ENCODE results near the gene STAG1. TPM values are rescaled to one million over a fixed set of nuclear protein-coding genes. Genes with fewer than 3 reads are reported as not detected.
"Not testable (repeated sequence)": the region's sequence is repeated elsewhere in the genome, so short reads cannot be mapped to it uniquely, and the experiment has no call there.

Gene STAG1
- total RNA-seq, 1 experiment from 2014 or later, result 31.9 TPM

DNA sequence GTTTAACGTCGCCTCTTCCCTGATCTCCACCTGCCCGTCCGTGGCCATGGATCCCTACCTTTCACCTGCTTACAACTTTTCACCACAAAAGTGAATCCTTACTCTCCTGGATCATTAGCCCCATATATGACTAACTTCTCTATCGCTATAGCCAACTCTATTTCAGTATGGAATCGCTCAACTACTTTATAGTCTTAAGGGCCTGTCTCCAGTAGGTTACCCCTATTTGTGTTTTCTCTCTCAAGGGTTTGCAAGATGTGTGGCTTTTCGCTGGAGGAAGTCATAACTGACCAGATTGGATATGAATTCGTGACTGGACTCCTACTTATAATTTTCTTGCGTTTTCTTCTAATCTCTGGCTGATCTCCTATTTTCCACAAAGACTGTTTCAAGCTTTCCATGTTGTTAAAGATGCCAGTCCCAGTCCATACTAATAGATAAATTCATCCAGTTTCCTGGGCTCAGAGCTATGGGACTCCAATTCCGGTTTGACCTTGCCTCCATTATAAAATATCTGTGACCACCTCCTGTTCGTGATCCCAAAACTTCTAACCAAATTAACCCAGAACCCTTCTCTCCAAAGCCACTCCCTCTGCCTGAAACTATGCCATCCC is 1.3 kb upstream of the STAG1 start:
- Histone ChIP-seq H3K9me3 (replicated peaks) (no peaks in the 10 kb centered on the region), H3K27me3 (replicated peaks) (no peaks in the 10 kb centered on the region), H3K4me3 (peak overlapping the region; percentile 96), H3K27ac (peak overlapping the region; percentile 94), H3K4me1 (replicated peaks) (peaks cover 25% of the 10 kb centered on the region), H3K36me3 (peaks cover 3% of the 10 kb centered on the region)
- DNase-seq (ENCODE audit: low read depth in 1 of 2, low spot score in 2 of 2), result no peak

GRCh38 chr3:136752422-136753325 is 496 bp upstream of the STAG1 start:
- DNase-seq (ENCODE audit: low read depth in 1 of 2, low spot score in 2 of 2), result peak; percentile 97 to 99
- Histone ChIP-seq H3K4me3 (peak overlapping the region; percentile 96), H3K4me1 (replicated peaks) (peaks cover 25% of the 10 kb centered on the region), H3K9me3 (replicated peaks) (no peaks in the 10 kb centered on the region), H3K27ac (peak overlapping the region; percentile 98), H3K36me3 (peaks cover 3% of the 10 kb centered on the region), H3K27me3 (replicated peaks) (no peaks in the 10 kb centered on the region)

DNA sequence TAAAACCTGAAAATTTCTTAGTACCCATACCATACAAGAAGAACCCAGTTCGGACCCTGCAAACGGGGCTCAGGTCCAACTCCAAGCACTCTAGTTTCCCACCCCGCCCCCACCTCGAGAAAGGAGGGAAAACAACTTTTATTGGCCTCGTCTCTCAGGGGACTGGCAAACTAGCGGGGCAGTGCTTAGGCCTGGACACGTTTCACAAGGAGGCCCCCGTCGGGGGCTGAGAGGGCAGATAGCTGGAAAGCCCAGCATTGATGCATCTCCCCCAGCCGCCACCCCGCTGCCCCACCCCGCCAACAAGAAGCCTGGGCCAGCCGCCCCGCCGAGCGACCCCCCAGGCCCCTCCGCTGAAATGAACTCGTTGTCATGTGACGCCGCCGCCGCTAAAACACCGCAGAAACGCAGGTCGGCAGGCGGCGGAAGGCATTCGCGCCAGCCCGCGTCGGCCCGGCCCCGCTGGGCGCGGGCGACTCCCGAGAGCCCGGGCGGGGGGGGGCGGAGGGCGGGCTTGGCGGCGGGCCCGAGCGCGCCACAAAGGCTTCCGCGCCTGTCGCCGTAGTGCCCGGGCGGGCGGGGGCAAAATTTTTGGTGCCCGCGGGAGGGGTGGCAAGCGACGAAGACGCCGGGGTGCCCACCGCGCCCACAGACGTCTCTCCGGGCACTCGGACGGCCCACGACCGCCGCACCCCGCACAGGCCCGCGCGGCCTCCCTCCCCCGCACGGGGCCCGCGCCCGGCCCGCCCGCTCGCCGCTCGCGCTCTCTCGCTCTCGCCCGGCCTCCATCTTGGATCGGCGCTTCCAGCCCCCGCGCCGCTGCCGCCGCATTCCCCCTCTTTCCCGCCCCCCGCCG is 634 bp downstream of the STAG1 start:
- H3K4me3 ChIP-seq, result peak overlapping the region; percentile 96
- peak overlapping the region; percentile 98 for H3K27ac ChIP-seq
- H3K27me3 ChIP-seq (replicated peaks), result no peaks in the 10 kb centered on the region
- no peaks in the 10 kb centered on the region for H3K9me3 ChIP-seq (replicated peaks)
- H3K4me1 ChIP-seq (replicated peaks), result peaks cover 36% of the 10 kb centered on the region
- peaks cover 3% of the 10 kb centered on the region for H3K36me3 ChIP-seq
- peak; percentile 79 to 82 for DNase-seq (ENCODE audit: low read depth in 1 of 2, low spot score in 2 of 2)

GRCh38 chr3:136750897-136751315 is 1.3 kb downstream of the STAG1 start:
- no peak for DNase-seq (ENCODE audit: low read depth in 1 of 2, low spot score in 2 of 2)
- H3K27me3 ChIP-seq (replicated peaks), result no peaks in the 10 kb centered on the region
- peaks cover 3% of the 10 kb centered on the region for H3K36me3 ChIP-seq
- peak overlapping the region; percentile 98 for H3K27ac ChIP-seq
- peak overlapping the region; percentile 96 for H3K4me3 ChIP-seq
- no peaks in the 10 kb centered on the region for H3K9me3 ChIP-seq (replicated peaks)
- peaks cover 42% of the 10 kb centered on the region for H3K4me1 ChIP-seq (replicated peaks)

- Histone ChIP-seq H3K27me3 (replicated peaks) (no peaks in the 10 kb centered on the region), H3K4me1 (replicated peaks) (peaks cover 48% of the 10 kb centered on the region), H3K9me3 (replicated peaks) (no peaks in the 10 kb centered on the region), H3K27ac (peak overlapping the region; percentile 98), H3K36me3 (peaks cover 3% of the 10 kb centered on the region), H3K4me3 (peak overlapping the region; percentile 96)
- no peak for DNase-seq (ENCODE audit: low read depth in 1 of 2, low spot score in 2 of 2)
These were observed 1.8 kb downstream of the STAG1 start for GRCh38 chr3:136750209-136750896.

DNA sequence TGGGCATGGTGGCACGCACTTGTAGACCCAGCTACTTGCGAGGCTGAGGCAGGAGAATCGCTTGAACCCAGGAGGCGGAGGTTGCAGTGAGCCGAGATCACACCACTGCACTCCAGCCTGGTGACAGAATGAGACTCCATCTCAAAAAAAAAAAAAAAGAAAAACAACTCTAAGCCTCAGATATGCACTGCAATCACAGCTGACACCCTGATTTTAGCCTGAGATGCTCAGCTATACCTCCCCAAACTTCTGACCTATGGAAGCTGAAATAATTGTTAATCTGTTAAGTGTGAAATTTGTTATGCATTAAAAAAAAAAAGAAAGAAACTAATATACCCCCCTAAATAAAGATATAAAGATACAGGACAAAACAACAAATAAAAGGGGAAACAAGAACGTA is 2.6 kb downstream of the STAG1 start:
- DNase-seq (ENCODE audit: low read depth in 1 of 2, low spot score in 2 of 2); H3K36me3 ChIP-seq; H3K27me3 ChIP-seq (replicated peaks); H3K4me3 ChIP-seq; H3K9me3 ChIP-seq (replicated peaks): not testable (repeated sequence)
- Histone ChIP-seq H3K4me1 (replicated peaks) (peaks cover 55% of the 10 kb centered on the region), H3K27ac (peak overlapping the region; percentile 98)

GRCh38 chr3:136749091-136749490 is 3.1 kb downstream of the STAG1 start:
- no peak overlapping the region for H3K27ac ChIP-seq
- H3K9me3 ChIP-seq (replicated peaks), result no peaks in the 10 kb centered on the region
- H3K4me3 ChIP-seq, result no peak overlapping the region
- no peak for DNase-seq (ENCODE audit: low read depth in 1 of 2, low spot score in 2 of 2)
- H3K4me1 ChIP-seq (replicated peaks), result peaks cover 60% of the 10 kb centered on the region
- H3K36me3 ChIP-seq, result peaks cover 3% of the 10 kb centered on the region
- H3K27me3 ChIP-seq (replicated peaks), result no peaks in the 10 kb centered on the region

DNA sequence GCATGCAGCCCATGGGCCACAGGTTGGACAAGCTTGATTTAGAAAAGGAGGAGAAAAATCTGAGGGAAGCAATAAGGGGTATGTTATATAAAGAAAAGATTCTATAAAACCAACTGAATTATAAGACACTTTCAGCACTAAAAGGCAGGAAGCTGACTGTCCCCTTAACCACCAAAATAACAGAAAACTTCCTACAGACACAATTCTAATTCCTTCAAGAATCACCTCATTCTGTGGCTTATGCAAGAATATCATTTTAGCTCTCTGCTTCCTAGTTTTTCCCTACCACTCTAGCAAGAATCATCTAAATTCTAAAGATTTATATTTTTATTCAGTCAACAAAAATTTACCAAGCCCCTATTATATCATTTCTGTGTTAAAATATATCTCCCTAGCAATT is 6.3 kb downstream of the STAG1 start:
- peaks cover 72% of the 10 kb centered on the region for H3K4me1 ChIP-seq (replicated peaks)
- H3K9me3 ChIP-seq (replicated peaks), result no peaks in the 10 kb centered on the region
- H3K27ac ChIP-seq, result no peak overlapping the region; the same call in 1 of the 2 replicates
- no peaks in the 10 kb centered on the region for H3K27me3 ChIP-seq (replicated peaks)
- no peak for DNase-seq (ENCODE audit: low read depth in 1 of 2, low spot score in 2 of 2)
- H3K36me3 ChIP-seq, result peaks cover 4% of the 10 kb centered on the region; the same call in 1 of the 2 replicates
- no peak overlapping the region for H3K4me3 ChIP-seq

- Histone ChIP-seq H3K4me1 (replicated peaks) (peaks cover 44% of the 10 kb centered on the region), H3K4me3 (no peak overlapping the region), H3K27ac (peak overlapping the region; percentile 52; the same call in 1 of the 2 replicates), H3K36me3 (peaks cover 5% of the 10 kb centered on the region; the same call in 1 of the 2 replicates), H3K27me3 (replicated peaks) (no peaks in the 10 kb centered on the region), H3K9me3 (replicated peaks) (no peaks in the 10 kb centered on the region)
- DNase-seq (ENCODE audit: low read depth in 1 of 2, low spot score in 2 of 2), result no peak
These were observed 11.1 kb downstream of the STAG1 start for GRCh38 chr3:136741063-136741462.

DNA sequence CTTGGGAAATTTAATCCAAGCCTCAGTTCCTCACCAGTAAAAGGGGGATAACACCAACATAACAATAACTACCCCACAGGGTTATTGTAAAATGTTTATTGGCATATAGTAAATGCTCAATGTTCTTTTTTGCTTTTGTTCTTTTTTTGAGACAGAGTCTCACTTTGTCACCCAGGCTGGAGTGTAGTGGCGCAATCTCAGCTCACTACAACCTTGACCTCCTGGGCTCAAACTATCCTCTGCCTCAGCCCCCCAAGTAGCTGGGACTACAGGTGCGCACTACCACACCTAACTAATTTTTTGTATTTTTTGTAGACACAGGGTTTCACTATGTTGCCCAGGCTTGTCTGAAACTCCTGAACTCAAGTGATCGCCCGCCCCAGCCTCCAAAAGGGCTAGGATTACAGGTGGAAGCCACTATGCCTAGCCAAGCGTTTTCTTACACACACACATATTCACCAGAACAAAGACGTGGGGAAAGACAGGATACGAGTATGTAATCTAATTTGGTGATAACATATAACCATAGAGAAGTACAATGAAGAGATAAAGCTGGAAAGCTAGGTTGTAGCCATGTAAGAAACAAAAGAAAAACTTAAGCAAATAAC is 11.7 kb downstream of the STAG1 start:
- Histone ChIP-seq H3K36me3 (peaks cover 5% of the 10 kb centered on the region; the same call in 1 of the 2 replicates), H3K27ac (no peak overlapping the region), H3K4me3 (no peak overlapping the region), H3K27me3 (replicated peaks) (no peaks in the 10 kb centered on the region), H3K4me1 (replicated peaks) (peaks cover 38% of the 10 kb centered on the region), H3K9me3 (replicated peaks) (no peaks in the 10 kb centered on the region)
- no peak for DNase-seq (ENCODE audit: low read depth in 1 of 2, low spot score in 2 of 2)

DNA sequence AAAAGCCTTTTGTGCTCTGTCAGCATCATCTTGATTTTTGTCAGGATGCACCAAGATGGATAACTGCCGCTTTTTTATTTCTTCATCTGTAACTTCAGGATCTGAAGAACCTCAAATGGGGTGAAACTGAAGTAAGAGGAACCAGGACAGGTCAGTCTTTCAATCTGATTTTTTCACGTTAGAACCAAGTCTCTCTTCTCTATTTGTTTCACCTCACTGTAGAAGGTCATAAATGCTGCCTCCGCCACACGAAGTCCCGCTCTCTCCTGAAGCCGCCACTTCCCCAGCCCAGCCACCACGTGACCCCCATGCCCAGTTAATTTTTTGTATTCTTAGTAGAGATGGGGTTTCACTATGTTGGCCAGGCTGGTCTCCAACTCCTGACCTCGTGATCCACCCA is 15.2 kb downstream of the STAG1 start:
- H3K27me3 ChIP-seq (replicated peaks); H3K27ac ChIP-seq; DNase-seq (ENCODE audit: low read depth in 1 of 2, low spot score in 2 of 2); H3K4me3 ChIP-seq; H3K36me3 ChIP-seq; H3K9me3 ChIP-seq (replicated peaks): not testable (repeated sequence)
- peaks cover 29% of the 10 kb centered on the region for H3K4me1 ChIP-seq (replicated peaks)

DNA sequence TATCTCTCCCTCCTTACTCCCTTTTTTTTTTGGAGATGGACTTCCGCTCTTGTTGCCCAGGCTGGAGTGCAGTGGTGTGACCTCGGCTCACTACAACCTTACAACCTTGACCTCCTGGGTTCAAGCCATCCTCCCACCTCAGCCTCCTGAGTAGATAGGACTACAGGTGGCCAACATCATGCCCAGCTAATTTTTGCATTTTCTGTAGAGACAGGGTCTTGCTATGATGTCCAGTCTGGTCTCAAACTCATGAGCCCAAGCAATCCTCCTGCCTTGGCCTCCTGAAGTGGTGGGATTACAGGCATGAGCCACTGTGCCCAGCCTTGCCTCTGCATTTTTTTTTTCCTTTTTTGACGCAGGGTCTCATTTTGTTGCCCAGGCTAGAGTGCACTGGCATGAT is 17.1 kb downstream of the STAG1 start:
- no peak for DNase-seq (ENCODE audit: low read depth in 1 of 2, low spot score in 2 of 2)
- H3K27ac ChIP-seq, result no peak overlapping the region
- H3K9me3 ChIP-seq (replicated peaks), result no peaks in the 10 kb centered on the region
- H3K27me3 ChIP-seq (replicated peaks), result no peaks in the 10 kb centered on the region
- peaks cover 4% of the 10 kb centered on the region for H3K36me3 ChIP-seq
- no peak overlapping the region for H3K4me3 ChIP-seq
- peaks cover 22% of the 10 kb centered on the region for H3K4me1 ChIP-seq (replicated peaks)

Data from SJSA1 (cell line).